Endothelial cell of umbilical vein (primary cell): ENCODE measurements around the gene B3GNT9. TPM values are rescaled to one million over a fixed set of nuclear protein-coding genes. Genes with fewer than 3 reads are reported as not detected.

Experiments used
- BruUV-seq: library from RNA; stranded (reverse); fragments of 400-500 nt; replicated peaks from 2 replicates; lab custom pipeline; 2021; lab: Mats Ljungman, UMichigan
- CTCF ChIA-PET: fragments of 300-600, 350-600 bp; sonication (Branson Sonifier 250); formaldehyde crosslinking; loops from one replicate; lab custom pipeline; 2021; ENCODE audit warnings: antibody characterized with exemption, inconsistent platforms; lab: Charles Lee
- POLR2A ChIA-PET: fragments of 300-600, 350-600 bp; sonication (Branson Sonifier 250); formaldehyde crosslinking; loops from one replicate; lab custom pipeline; 2021; ENCODE audit warnings: antibody characterized with exemption, inconsistent platforms; lab: Charles Lee
- DNase-seq: peaks from one replicate; pipeline ENCODE4 v3.0.0-alpha.2; 2011; ENCODE audit warnings: low read depth, low spot score
- FAIRE-seq: peaks from 2 replicates; lab custom pipeline; 2011; peaks lifted over from hg19 to GRCh38; lab: Jason Lieb, UNC
- H2AFZ ChIP-seq: 2 replicates; pipeline ENCODE4 v1.6.0; 2012; ENCODE audit warnings: low read depth, low read length, control low read depth, inconsistent platforms
- H3K27ac ChIP-seq: 2 replicates; pipeline ENCODE4 v1.5.1; 2011; ENCODE audit warnings: low read depth, mild to moderate bottlenecking, control low read depth, low read length, moderate library complexity; ENCODE audit not compliant: insufficient read depth
- H3K27me3 ChIP-seq, 2 experiments: 2 replicates each; pipeline versions ENCODE4 v1.6.0 to v1.6.1; 2011; ENCODE audit warnings: low read length in 2 of 2, mixed read lengths in 1 of 2; ENCODE audit not compliant: control insufficient read depth in 2 of 2, insufficient read depth in 2 of 2
- H3K36me3 ChIP-seq, 2 experiments: 2 replicates in 1 of 2; 3 replicates in 1 of 2; pipeline ENCODE4 v1.5.1; 2011; ENCODE audit warnings: low read length in 2 of 2, mild to moderate bottlenecking in 1 of 2, moderate library complexity in 1 of 2; ENCODE audit not compliant: control insufficient read depth in 2 of 2, insufficient read depth in 2 of 2; ENCODE audit errors: extremely low read depth in 1 of 2
- H3K4me1 ChIP-seq: 3 replicates; pipeline ENCODE4 v1.5.1; 2011; ENCODE audit warnings: mild to moderate bottlenecking, low read length; ENCODE audit not compliant: control insufficient read depth, insufficient read depth; ENCODE audit errors: extremely low read depth
- H3K4me2 ChIP-seq: 2 replicates; pipeline ENCODE4 v1.6.1; 2011; ENCODE audit warnings: low read length, control low read depth, mixed read lengths; ENCODE audit not compliant: insufficient read depth
- H3K4me3 ChIP-seq, 3 experiments: fragments of 200-600 bp in 1 of 3; sonication (generic), shearing (Covaris generic) in 1 of 3; replicated peaks in 1 of 3; 2 replicates each; pipeline ENCODE4 v1.5.1; 2011 to 2016; ENCODE audit warnings: control low read depth in 3 of 3, low read length in 3 of 3, mild to moderate bottlenecking in 2 of 3, inconsistent platforms in 1 of 3, low read depth in 1 of 3, moderate library complexity in 1 of 3; ENCODE audit not compliant: insufficient read depth in 1 of 3
- H3K79me2 ChIP-seq: 2 replicates; pipeline ENCODE4 v1.6.0; 2012; ENCODE audit warnings: low read length, inconsistent platforms; ENCODE audit not compliant: control insufficient read depth, insufficient read depth
- H3K9ac ChIP-seq: replicated peaks from 2 replicates; pipeline ENCODE3; 2011; ENCODE audit warnings: low read length, control low read depth; ENCODE audit not compliant: insufficient read depth; ENCODE audit errors: extremely low read depth
- H3K9me1 ChIP-seq: replicated peaks from 3 replicates; pipeline ENCODE4 v1.6.0; 2011; ENCODE audit warnings: mild to moderate bottlenecking, low read length; ENCODE audit not compliant: control insufficient read depth, insufficient read depth; ENCODE audit errors: extremely low read depth
- H3K9me3 ChIP-seq: replicated peaks from 2 replicates; pipeline ENCODE4 v1.5.1; 2012; ENCODE audit warnings: low read length, inconsistent platforms; ENCODE audit not compliant: control insufficient read depth, insufficient read depth
- H4K20me1 ChIP-seq: replicated peaks from 2 replicates; pipeline ENCODE3; 2011; ENCODE audit warnings: mild to moderate bottlenecking, low read length; ENCODE audit not compliant: control insufficient read depth, insufficient read depth; ENCODE audit errors: extremely low read depth
- CTCF ChIP-seq, 2 donors: IDR thresholded peaks; 1 replicate in 1 of 2; 2 replicates in 1 of 2; pipeline ENCODE4 v1.5.1; 2011; ENCODE audit warnings: low read length in 2 of 2, mild to moderate bottlenecking in 2 of 2, moderate library complexity in 2 of 2, control low read depth in 1 of 2, inconsistent platforms in 1 of 2, low read depth in 1 of 2; ENCODE audit not compliant: insufficient read depth in 1 of 2; ENCODE audit errors: extremely low read depth in 1 of 2
- EZH2 ChIP-seq: IDR thresholded peaks from 2 replicates; pipeline ENCODE4 v1.6.1; 2012; ENCODE audit warnings: borderline replicate concordance, low read depth, mild to moderate bottlenecking, moderate library complexity, low read length, inconsistent platforms; ENCODE audit not compliant: severe bottlenecking
- GATA2 ChIP-seq: IDR thresholded peaks from 2 replicates; pipeline ENCODE4 v1.7.0; 2011; ENCODE audit warnings: low read depth, mild to moderate bottlenecking, moderate library complexity, mixed read lengths, low read length; ENCODE audit not compliant: insufficient read length, insufficient read depth
- JUN ChIP-seq: IDR thresholded peaks from 2 replicates; pipeline ENCODE4 v1.6.1; 2011; ENCODE audit warnings: borderline replicate concordance, low read depth; ENCODE audit not compliant: insufficient read length, insufficient read depth
- MAX ChIP-seq: IDR thresholded peaks from 2 replicates; pipeline ENCODE4 v1.6.1; 2011; ENCODE audit not compliant: insufficient read depth, insufficient read length
- MYC ChIP-seq: IDR thresholded peaks from one replicate; pipeline ENCODE4 v1.6.1; 2011; ENCODE audit warnings: mild to moderate bottlenecking, low read depth, low read length
- POLR2A ChIP-seq: IDR thresholded peaks from 2 replicates; pipeline ENCODE4 v1.6.1; 2012; ENCODE audit warnings: low read depth, mild to moderate bottlenecking, control low read depth, low read length
- dilution Hi-C: fragments of 300-500 bp; cut with MboI; formaldehyde crosslinking; loops from one replicate; pipeline ENCODE4 v1.15.0; 2019; ENCODE audit warnings: low sequenced_read_pairs; ENCODE audit not compliant: extremely low pct_ligation_motif_present
- intact Hi-C: fragments of 100-400 bp; cut with micrococcal nuclease; formaldehyde crosslinking; loops from one replicate; pipeline ENCODE4 v1.10.0; 2022
- polyA plus RNA-seq, 4 experiments: library from polyadenylated mRNA; depleted of rRNA in 3 of 4; stranded (reverse) in 3 of 4; unstranded in 1 of 4; fragments of >200 nt; gene quantifications; 2 replicates each; pipeline versions ENCODE4 v1.2.1 to v1.2.3, GENCODE V29; 2011 to 2012; ENCODE audit warnings: missing spikeins in 1 of 4
- total RNA-seq: library from RNA; stranded (reverse); gene quantifications from 2 replicates; pipeline ENCODE4 v1.2.3, GENCODE V29; 2021

B3GNT9 gene
- total and polyA plus RNA-seq, 2 donors (not counting 3 experiments of a cell fraction or from before 2014, with no cell fraction given): 4.0 to 6.4 TPM

- Histone ChIP-seq H3K27ac (no peak overlapping the region), H4K20me1 (no peaks in the 10 kb centered on the region), H3K9me3 (no peaks in the 10 kb centered on the region), H3K36me3 (no peaks in the 10 kb centered on the region), H2AFZ (no peak overlapping the region), H3K9ac (no peak overlapping the region), H3K79me2 (no peaks in the 10 kb centered on the region), H3K4me1 (peaks cover 4% of the 10 kb centered on the region), H3K27me3 (peaks cover 2% of the 10 kb centered on the region in 2 experiments), H3K4me3 (no peak overlapping the region), H3K9me1 (no peaks in the 10 kb centered on the region), H3K4me2 (no peak overlapping the region)
- DNase-seq (no peak), FAIRE-seq (no peak)
- dilution Hi-C loops: no loop called here
- intact Hi-C loops: no loop called here
- ChIA-PET POLR2A (no interaction called here), CTCF (interaction anchor here (1.3 to 8.2 kb wide), 15 partner anchors 18 to 203 kb away, joined by 5 to 302 read pairs (median 20); no protein-coding TSS in a partner anchor)
- BruUV-seq: no TSS peak
- TF ChIP-seq MYC (no peak), EZH2 (no peak), GATA2 (no peak), MAX (no peak), JUN (no peak), POLR2A (no peak), CTCF (IDR thresholded peaks at IDR 0.05; ENCODE audit: extremely low read depth in 1 of 2, insufficient read depth in 1 of 2, low read depth in 1 of 2, low read length in 2 of 2) (no peak)
Measured at GRCh38 chr16:67156143-67156844, 5.5 kb upstream of the B3GNT9 start.
